Hematopoietic multipotent progenitor cell (in vitro differentiated cells): Measurements from ENCODE around the gene FREM3. TPM values are rescaled to one million over a fixed set of nuclear protein-coding genes. Genes with fewer than 3 reads are reported as not detected.

Experiments
- DNase-seq, 3 donors: peaks; one replicate each; pipeline ENCODE4 v3.0.0-alpha.2; 2011 to 2015; ENCODE audit warnings: low read depth in 2 of 3, low spot score in 2 of 3
- total RNA-seq: library from RNA; depleted of rRNA; stranded (reverse); fragments of >200 nt; gene quantifications from one replicate; pipeline ENCODE4 v1.2.3, GENCODE V29; 2012

Gene FREM3
- total RNA-seq, 1 donor: 0.27 TPM

GRCh38 chr4:143668930-143669552 lies 31.4 kb downstream of the FREM3 start:
- no peak for DNase-seq

DNA sequence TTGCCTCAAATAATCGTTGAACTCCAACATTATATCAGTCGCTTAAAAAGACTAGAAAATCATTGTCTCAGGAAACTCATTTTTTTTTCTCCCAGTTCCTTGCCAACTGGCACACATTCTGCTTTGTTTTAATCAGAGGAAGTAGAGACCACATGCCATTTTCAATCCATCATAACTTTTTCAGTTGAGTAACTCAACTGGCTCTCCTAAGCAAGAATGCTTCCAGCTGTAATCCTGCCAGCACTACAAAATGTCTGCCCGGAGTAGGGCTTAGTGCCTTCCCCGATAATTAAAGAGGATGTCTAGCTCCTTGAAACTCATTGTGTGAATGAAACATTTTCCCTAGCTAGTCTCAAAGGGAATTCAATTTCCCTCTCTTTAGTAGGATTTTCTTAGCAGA lies 33.0 kb downstream of the FREM3 start:
- DNase-seq: peak in 2 of 3 donors; percentile 1 to 56

DNA sequence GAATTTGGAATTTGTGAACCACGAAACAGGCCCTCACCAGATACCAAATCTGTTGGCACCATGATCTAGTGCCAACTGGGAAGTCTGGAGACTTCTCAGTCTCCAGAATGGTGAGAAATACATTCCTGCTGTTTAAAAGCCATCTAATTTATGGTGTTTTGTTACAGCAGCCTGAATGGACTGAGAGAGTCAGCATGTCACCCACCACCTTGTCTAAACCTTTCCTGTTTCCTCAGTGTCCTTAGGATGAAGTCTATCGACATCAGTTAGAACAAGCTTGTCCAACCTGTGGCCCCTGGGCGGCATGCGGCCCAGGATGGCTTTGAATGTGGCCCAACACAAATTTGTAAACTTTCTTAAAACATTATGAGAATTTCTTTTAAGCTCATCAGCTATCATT lies 42.1 kb downstream of the FREM3 start:
- no peak for DNase-seq

- no peak for DNase-seq
Observed at GRCh38 chr4:143654571-143654970, 45.9 kb downstream of the FREM3 start.

DNA sequence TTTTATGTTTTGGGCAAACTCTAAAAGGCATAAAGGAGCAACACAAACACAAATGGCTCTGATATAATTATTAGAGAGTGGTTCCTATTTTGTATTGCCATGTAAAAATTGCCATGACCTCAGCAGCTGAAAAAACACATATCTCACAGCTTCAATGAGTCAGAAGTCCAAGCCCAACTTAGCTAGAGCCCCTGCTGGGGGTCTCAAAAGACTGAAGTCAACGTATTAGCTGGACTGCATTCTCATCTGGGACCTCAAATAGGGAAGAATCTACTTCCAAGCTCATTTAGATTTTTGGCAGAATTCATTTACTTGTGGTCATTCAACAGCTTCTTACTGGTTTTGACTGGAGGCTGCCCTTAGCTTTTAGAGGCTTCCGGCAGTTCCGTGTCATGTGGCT lies 47.4 kb downstream of the FREM3 start:
- no peak for DNase-seq

GRCh38 chr4:143643399-143643798 lies 57.1 kb downstream of the FREM3 start:
- DNase-seq: no peak

- no peak for DNase-seq
Observed at GRCh38 chr4:143642611-143643010, 57.9 kb downstream of the FREM3 start.

- no peak for DNase-seq
Observed at GRCh38 chr4:143641361-143641760, 59.1 kb downstream of the FREM3 start.

DNA sequence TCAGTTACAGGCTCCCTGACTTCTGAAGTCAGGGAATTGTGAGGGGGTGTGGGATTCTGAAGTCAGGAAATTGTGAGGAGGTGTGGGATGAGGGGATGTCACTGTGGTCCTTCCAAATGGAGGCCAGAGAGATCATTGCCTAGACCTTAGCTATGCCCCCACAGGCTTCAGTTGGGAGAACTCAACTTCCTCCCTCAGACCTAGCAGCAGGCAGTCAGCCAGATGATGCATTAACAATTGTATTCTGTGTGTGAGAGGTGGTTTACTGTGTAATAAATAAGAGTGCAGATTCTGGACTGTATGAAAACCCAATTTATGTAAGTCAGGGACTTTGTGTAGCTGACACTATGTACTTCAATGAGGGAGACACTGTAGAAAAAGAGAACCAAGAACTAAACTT lies 65.7 kb downstream of the FREM3 start:
- no peak for DNase-seq

DNA sequence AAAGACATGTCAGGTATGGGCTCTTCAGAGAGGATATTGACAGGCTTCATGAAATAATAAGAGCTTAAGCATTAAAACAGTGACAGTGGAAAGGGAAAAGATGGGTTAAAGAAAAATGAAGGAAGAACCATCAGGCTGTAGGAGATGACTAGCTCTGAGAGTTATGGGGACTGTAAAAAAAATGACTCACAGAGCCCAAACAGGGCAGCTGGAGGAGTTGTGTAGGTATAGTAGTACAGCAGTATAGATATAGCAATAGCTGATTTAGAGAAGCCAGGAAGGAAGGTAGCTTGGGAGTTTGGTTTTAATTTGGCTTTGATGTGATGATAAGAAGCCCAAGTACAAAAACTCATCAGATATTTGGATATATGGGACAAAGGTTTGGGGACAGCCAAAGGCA lies 66.6 kb downstream of the FREM3 start:
- no peak for DNase-seq

DNA sequence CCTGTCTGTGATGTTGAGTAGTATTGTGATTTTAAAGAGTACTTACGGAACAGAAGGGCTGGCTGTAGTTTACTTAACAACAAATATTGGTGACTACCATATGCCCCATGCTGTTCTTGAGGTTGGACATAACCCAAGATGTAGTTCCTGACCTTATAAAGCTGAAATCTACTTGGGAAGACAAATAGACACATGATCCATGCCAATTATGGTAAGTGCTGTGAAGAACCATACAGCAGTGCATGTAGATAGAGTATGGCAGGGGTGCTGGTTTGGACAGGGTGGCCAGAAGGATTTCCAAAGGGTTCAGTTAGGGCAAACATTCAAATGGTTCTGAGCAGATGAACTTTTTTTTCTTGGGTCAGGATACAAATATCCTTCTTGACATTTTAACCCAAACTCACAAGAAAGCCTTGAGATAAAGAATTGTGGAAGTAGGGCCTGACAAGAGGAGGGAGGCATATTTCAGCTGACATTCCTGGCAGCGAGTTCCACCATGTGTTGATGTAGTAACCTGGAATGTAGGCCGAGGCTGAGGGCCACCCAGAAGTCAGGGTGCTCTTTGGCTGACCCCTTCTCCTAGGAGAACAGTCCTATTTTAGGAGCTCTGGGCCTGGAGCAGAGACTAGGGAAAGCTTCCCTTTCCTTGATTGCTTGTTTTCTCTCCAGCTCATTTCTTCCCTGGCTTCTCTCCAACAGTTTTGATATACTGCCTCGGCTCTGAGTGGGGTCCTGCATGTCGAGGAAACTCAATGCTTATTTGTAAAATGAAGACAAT lies 74.2 kb downstream of the FREM3 start:
- DNase-seq: no peak

DNA sequence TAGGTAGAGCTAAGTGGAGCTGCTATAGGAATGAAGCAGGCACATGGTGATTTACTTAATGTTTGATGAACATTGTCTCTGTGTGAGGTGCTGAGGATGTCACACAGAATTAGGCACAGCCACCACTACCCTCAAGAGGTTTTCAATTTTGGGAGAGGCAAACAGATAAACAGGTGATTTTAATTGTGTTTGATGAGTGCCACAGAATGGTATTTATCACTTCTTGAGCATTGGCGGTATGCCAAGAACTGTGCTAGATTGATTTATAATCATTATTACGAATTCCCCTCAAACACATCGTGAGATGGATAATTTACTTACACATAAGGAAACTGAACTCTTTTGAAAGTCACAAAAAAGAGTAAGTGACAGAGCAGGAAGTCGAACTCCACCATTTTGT lies 74.8 kb downstream of the FREM3 start:
- DNase-seq: no peak

DNA sequence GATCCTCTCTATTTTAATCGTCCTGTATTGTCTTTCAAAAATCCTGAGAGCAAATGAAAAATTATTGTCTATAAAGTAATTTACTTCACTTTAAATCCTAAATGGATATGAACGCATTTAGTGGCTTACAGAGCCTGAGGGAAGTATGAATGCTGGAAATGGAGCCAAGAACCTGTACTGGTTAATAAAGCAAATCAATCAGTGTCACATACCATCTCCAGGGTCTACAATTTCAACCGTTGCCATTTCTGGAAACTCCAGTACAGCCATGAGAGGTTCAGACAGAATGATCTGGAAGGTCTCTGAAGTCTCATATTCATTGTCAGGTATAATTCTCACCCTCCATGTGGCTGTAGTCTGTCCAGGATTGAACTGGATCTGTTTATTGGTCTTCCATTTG lies 76.6 kb downstream of the FREM3 start:
- no peak for DNase-seq

GRCh38 chr4:143618811-143619210 lies 81.7 kb downstream of the FREM3 start:
- no peak for DNase-seq

DNA sequence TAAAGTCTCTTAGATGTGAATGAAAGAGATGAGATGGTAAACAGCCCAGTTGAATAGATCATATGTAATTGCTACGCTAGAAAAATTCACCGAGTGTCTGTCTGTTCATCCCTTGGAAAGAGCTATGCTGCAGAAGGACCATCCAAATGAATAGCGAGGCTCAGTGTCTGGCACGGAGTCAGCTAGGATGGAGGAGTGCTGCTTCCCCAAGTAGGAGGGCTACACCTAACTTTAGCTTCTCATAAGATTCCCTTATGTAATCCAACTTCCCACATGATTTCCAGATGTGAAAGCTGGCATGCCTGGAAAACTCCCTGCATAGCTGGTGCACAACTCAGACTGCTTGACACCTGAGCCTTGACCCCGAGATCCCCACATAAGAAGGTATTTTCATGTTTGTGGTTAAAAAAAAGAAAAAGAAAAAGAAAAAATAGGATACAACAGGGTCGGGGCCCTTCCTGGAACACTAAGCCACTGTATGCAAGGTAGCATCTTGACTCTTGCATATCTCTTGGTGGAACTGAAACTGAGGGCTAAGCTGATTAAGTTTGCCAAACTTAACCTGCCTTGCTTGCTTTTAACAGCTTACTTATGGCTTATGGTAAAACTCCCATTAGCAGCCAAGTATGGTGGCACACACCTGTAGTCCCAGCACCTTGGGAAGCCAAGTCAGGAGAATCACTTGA lies 82.3 kb downstream of the FREM3 start:
- no peak for DNase-seq

DNA sequence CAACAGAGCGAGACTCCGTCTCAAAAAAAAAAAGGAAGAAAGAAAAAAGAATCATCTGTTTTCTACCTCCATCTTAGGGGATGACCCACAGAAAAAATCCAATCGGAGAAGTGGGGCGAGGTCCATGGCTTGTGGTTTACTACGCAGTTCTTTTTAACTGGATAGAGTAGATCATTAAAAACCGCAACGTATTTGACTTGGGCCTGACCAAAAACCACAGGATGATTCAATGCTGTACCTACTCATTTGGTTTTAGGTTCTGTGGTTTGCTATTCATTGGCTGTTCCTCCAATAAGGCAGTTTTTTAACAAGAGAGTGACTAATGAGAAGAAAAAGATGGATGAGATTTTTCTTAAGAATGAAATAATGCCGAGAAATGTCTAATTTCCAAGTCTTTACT lies 83.7 kb downstream of the FREM3 start:
- DNase-seq: peak in 2 of 3 donors; percentile 6 to 21

DNA sequence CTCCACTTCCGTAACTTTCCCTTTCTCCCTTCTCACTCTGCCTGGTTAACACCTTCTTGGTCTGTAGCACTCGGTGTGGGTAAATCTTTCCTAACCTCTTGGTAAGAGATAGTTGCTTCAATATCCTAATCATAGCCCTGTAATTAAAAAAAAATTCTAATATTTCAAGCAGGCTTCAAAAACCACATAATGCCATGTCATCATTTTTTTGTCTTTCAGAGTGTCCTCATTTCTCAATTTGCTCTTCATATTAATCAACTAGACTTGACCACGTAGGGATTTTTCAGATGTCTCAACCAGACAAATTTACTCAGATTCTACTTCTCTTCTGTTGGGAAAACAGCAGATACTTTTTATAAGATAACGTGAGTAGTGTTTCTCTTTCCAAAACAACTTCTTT lies 91.0 kb downstream of the FREM3 start:
- no peak for DNase-seq

DNA sequence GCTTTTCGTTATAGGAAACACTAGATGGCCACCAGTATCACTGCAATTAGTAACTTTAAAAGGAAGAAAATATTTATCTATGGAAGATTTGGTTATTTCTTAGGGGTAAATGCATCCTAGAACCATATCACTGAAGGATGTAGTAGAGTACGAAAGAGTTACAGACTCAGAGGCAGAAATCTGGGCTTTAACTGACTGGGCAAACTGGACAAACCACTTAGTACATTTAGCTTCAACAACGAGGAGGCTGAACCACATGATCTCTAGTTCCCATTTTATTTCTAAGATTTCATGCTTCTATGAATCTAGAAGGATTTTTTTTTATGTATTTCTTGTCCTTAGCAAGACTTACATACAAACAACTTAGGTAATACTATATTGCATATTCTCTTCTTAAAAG lies 94.0 kb downstream of the FREM3 start:
- no peak for DNase-seq

- no peak for DNase-seq
Observed at GRCh38 chr4:143599827-143600226, 100.6 kb downstream of the FREM3 start.

DNA sequence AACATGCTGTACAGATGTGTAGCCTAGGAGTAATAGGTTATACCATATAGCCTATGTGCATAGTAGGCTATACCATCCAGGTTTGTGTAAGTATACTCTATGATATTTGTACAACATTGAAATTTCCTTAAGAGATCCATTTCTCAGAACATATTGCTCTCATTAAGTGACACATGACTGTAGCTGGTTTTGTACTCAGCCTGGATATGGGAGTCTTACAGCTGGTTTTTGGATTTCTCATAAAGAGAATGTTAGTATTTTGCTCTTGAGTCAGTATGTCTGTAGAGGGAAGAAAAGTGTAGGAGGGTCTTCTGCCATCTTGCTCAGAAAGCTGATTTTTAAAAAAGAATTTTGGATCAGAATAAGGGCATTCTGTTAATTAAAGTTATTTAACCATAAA lies 101.7 kb downstream of the FREM3 start:
- DNase-seq: no peak

- no peak for DNase-seq
Observed at GRCh38 chr4:143597276-143597675, 103.2 kb downstream of the FREM3 start.

- peak in 2 of 3 donors; percentile 14 to 53 for DNase-seq
Observed at GRCh38 chr4:143587703-143588102, 112.8 kb downstream of the FREM3 start.
